K562 (cell line): ENCODE results near the gene VPREB3. TPM values are rescaled to one million over a fixed set of nuclear protein-coding genes. Genes with fewer than 3 reads are reported as not detected.

Experiments used
- ATAC-seq: fragments of 200-7000 bp; cut with Tn5 transposase; 3 replicates; pipeline ENCODE4 v1.9.1; 2020; ENCODE audit warnings: moderate library complexity
- BruUV-seq: library from RNA; stranded (reverse); fragments of 400-500 nt; replicated peaks from 2 replicates; lab custom pipeline; 2021; lab: Mats Ljungman, UMichigan
- CTCF ChIA-PET: fragments of 300-600 bp; formaldehyde crosslinking; extraction: SDS; loops from one replicate; lab custom pipeline; 2021; ENCODE audit warnings: low intra/inter-chr PET ratio; lab: Yijun Ruan, JAX
- POLR2A ChIA-PET: fragments of 300-600, 350-650 bp; sonication (Branson Sonifier 250); formaldehyde crosslinking; extraction: SDS; loops from one replicate; lab custom pipeline; 2021; ENCODE audit warnings: antibody characterized with exemption, inconsistent platforms; lab: Yijun Ruan, JAX
- DNase-seq, 4 experiments: peaks; one replicate each; pipeline versions ENCODE4 v3.0.0 to v3.0.0-alpha.2; 2011 to 2018; ENCODE audit warnings: low spot score in 3 of 4, mixed read lengths in 3 of 4; ENCODE audit errors: extremely low read depth in 1 of 4
- FAIRE-seq: peaks from 2 replicates; lab custom pipeline; 2011; peaks lifted over from hg19 to GRCh38; lab: Jason Lieb, UNC
- H2AFZ ChIP-seq: 2 replicates; pipeline ENCODE4 v1.6.0; 2011; ENCODE audit warnings: low read depth, low read length, control low read depth, inconsistent platforms
- H3K27ac ChIP-seq: fragments of 200-600 bp; 3 replicates; pipeline ENCODE4 v1.8.0; 2011; ENCODE audit warnings: low read depth, mild to moderate bottlenecking, control low read depth, inconsistent platforms, low read length, moderate library complexity, mixed read lengths; ENCODE audit errors: extremely low read depth
- H3K27me3 ChIP-seq, 2 experiments: fragments of 300-600 bp in 1 of 2; 2 replicates in 1 of 2; 3 replicates in 1 of 2; pipeline versions ENCODE4 v1.6.0 to v1.8.0; 2011; ENCODE audit warnings: inconsistent platforms in 2 of 2, low read length in 2 of 2, mild to moderate bottlenecking in 1 of 2, mixed read lengths in 1 of 2, moderate library complexity in 1 of 2; ENCODE audit not compliant: control insufficient read depth in 2 of 2, insufficient read depth in 2 of 2
- H3K36me3 ChIP-seq: fragments of 300-600 bp; 3 replicates; pipeline ENCODE4 v1.8.0; 2011; ENCODE audit warnings: mild to moderate bottlenecking, low read length, inconsistent platforms; ENCODE audit not compliant: control insufficient read depth, insufficient read depth
- H3K4me1 ChIP-seq, 2 experiments: fragments of 200-600 bp in 1 of 2; replicated peaks in 1 of 2; 2 replicates in 1 of 2; 3 replicates in 1 of 2; pipeline versions ENCODE4 v1.5.1 to v1.8.0; 2011; ENCODE audit warnings: inconsistent platforms in 2 of 2, low read length in 2 of 2, mild to moderate bottlenecking in 1 of 2, mixed read lengths in 1 of 2, moderate library complexity in 1 of 2; ENCODE audit not compliant: control insufficient read depth in 2 of 2, insufficient read depth in 2 of 2
- H3K4me2 ChIP-seq: 2 replicates; pipeline ENCODE4 v1.6.1; 2011; ENCODE audit warnings: low read length, control low read depth, inconsistent platforms, mixed read lengths; ENCODE audit not compliant: insufficient read depth
- H3K4me3 ChIP-seq: fragments of 200-600 bp; sonication (generic), shearing (Covaris generic); 2 replicates; pipeline ENCODE4 v1.5.1; 2016; ENCODE audit warnings: control low read depth, inconsistent platforms
- H3K79me2 ChIP-seq: fragments of 200-600 bp; 3 replicates; pipeline ENCODE4 v1.8.0; 2011; ENCODE audit warnings: low read length, inconsistent platforms; ENCODE audit not compliant: control insufficient read depth, insufficient read depth
- H3K9ac ChIP-seq, 2 experiments: 2 replicates each; pipeline versions ENCODE4 v1.6.0 to v1.6.1; 2011; ENCODE audit warnings: low read depth in 2 of 2, low read length in 2 of 2, control low read depth in 1 of 2, inconsistent platforms in 1 of 2, mild to moderate bottlenecking in 1 of 2, mixed read lengths in 1 of 2; ENCODE audit not compliant: insufficient read depth in 1 of 2
- H3K9me1 ChIP-seq: one replicate; pipeline ENCODE4 v1.6.0; 2011; ENCODE audit warnings: inconsistent platforms, mild to moderate bottlenecking, low read length, moderate library complexity; ENCODE audit not compliant: control insufficient read depth, insufficient read depth
- H3K9me3 ChIP-seq: replicated peaks from 2 replicates; pipeline ENCODE4 v1.5.1; 2011; ENCODE audit warnings: low read depth, low read length, inconsistent platforms; ENCODE audit not compliant: control insufficient read depth, insufficient read depth
- H4K20me1 ChIP-seq: replicated peaks from 2 replicates; pipeline ENCODE4 v1.6.1; 2011; ENCODE audit warnings: low read length, inconsistent platforms, mixed read lengths; ENCODE audit not compliant: control insufficient read depth, insufficient read depth
- CCNT2 ChIP-seq: IDR thresholded peaks from 2 replicates; pipeline ENCODE4 v1.6.1; 2011; ENCODE audit warnings: borderline replicate concordance, low read depth, mild to moderate bottlenecking, moderate library complexity, mixed read lengths, low read length; ENCODE audit not compliant: insufficient read length; ENCODE audit errors: extremely low read depth
- CHCHD3 ChIP-seq: fragments of 250-450 bp; sonication (Bioruptor Pico); IDR thresholded peaks from 2 replicates; pipeline ENCODE4 v2.1.2; 2022; ENCODE audit warnings: mild to moderate bottlenecking
- MYBL2 ChIP-seq, 2 experiments: fragments of 450-650 bp in 1 of 2; sonication (generic) in 1 of 2; formaldehyde crosslinking in 1 of 2; IDR thresholded peaks; 2 replicates each; pipeline versions ENCODE4 v1.6.1 to v1.8.1; 2017 to 2022; ENCODE audit warnings: borderline replicate concordance in 1 of 2, inconsistent platforms in 1 of 2, low read depth in 1 of 2, mild to moderate bottlenecking in 1 of 2, missing genetic modification reagents in 1 of 2, moderate library complexity in 1 of 2
- NONO ChIP-seq, 2 experiments: fragments of 200-400 bp in 1 of 2; fragments of 450-650 bp in 1 of 2; formaldehyde crosslinking in 1 of 2; IDR thresholded peaks; 2 replicates each; pipeline ENCODE4 v1.6.1; 2017; ENCODE audit warnings: low read depth in 2 of 2, mild to moderate bottlenecking in 2 of 2, moderate library complexity in 2 of 2, low read length in 1 of 2
- SP2 ChIP-seq: IDR thresholded peaks from 2 replicates; pipeline ENCODE4 v1.6.1; 2011; ENCODE audit warnings: mild to moderate bottlenecking, low read depth, low read length, moderate library complexity; ENCODE audit not compliant: poor library complexity, severe bottlenecking; ENCODE audit errors: extremely low read depth
- SRSF3 ChIP-seq: fragments of 200-400 bp; formaldehyde crosslinking; IDR thresholded peaks from 2 replicates; pipeline ENCODE4 v1.6.1; 2016; ENCODE audit warnings: mild to moderate bottlenecking, low read length, moderate library complexity; ENCODE audit not compliant: insufficient read depth
- WGBS: fragments of 100-300 bp; shearing (Covaris generic); methylation state at CpG from one replicate; pipeline ENCODE4 v1.1.6; 2016; ENCODE audit warnings: low coverage, mixed read lengths; ENCODE audit not compliant: insufficient coverage; ENCODE audit errors: missing lambda C conversion rate; 5-methylcytosine and 5-hydroxymethylcytosine counted together
- in situ Hi-C: fragments of 300-500 bp; cut with MboI; formaldehyde crosslinking; loops from 4 replicates; pipeline ENCODE4 v1.15.0; 2018; ENCODE audit warnings: inconsistent platforms, mixed read lengths
- intact Hi-C: fragments of 100-400 bp; cut with micrococcal nuclease; formaldehyde crosslinking; loops from 2 replicates; pipeline ENCODE4 v1.14.2; 2022
- polyA plus RNA-seq, 8 experiments: library from polyadenylated mRNA; depleted of rRNA in 4 of 8; stranded (reverse) in 5 of 8; unstranded in 3 of 8; fragments of >200 nt; fragmentation: Nextera tagmentation in 2 of 8; fragmentation: Illumina TruSeq in 1 of 8; extraction: Ambion mirVana in 2 of 8; extraction: Trizol in 1 of 8; gene quantifications; 2 replicates each; pipeline versions ENCODE4 v1.2.1 to v1.2.3, GENCODE V29; 2011 to 2014; ENCODE audit warnings: inconsistent platforms in 1 of 8, missing spikeins in 1 of 8
- total RNA-seq, 7 experiments: library from RNA; depleted of rRNA in 6 of 7; stranded (reverse); fragments of >200 nt in 6 of 7; fragmentation: Illumina TruSeq in 2 of 7; extraction: Trizol in 2 of 7; gene quantifications; 2 replicates each; pipeline versions ENCODE4 v1.2.1 to v1.2.3, GENCODE V29; 2011 to 2021; ENCODE audit warnings: low replicate concordance in 1 of 7
- TF ChIP-seq, protein P1 (sequence below): fragments of 450-650 bp; IDR thresholded peaks from 2 replicates; pipeline ENCODE4 v1.6.1; 2016; ENCODE audit warnings: mild to moderate bottlenecking, moderate library complexity
- TF ChIP-seq, protein P2 (sequence below): fragments of 450-650 bp; IDR thresholded peaks from 2 replicates; pipeline ENCODE4 v1.6.1; 2017; ENCODE audit warnings: mild to moderate bottlenecking, moderate library complexity

VPREB3 gene
- total and polyA plus RNA-seq, 9 of the 15 experiments (the other 6 are each of a cell fraction or from before 2014, with no cell fraction given) = 0.14 to 0.71 (median 0.20) TPM; not detected in 6

DNA sequence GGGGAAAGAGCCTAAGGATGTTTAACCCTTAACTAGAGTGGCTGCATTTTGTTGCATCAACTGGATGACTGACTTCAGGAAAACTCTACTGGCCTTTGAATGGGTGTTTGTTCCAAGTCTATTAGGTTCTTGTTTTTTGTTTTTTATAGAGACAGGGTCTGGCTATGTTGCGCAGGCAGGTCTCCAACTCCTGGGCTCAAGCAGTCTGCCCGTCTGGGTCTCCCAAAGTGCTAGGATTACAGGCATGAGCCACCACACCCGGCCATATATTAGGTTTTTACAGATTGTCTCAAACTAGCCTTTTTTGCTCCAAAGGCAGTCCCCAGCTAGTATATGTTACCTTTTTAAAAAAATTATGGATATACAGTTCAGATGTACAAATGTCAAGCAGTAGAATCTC, 33.7 kb upstream of the VPREB3 start:
- intact Hi-C loops = no loop called here
- Histone ChIP-seq H3K4me2 (peak overlapping the region; percentile 96), H3K9me3 (no peaks in the 10 kb centered on the region), H3K4me3 (peak overlapping the region; percentile 88), H3K79me2 (peaks cover 44% of the 10 kb centered on the region), H2AFZ (0 out of 2 replicates have a peak overlapping the region, but pooled peaks have one; percentile 66), H3K4me1 (peaks cover 12 to 15% of the 10 kb centered on the region in 2 experiments; a peak in 3 of 5 replicates), H3K27me3 (no peaks in the 10 kb centered on the region), H3K9me1 (no peaks in the 10 kb centered on the region), H3K27ac (0 out of 3 replicates have a peak overlapping the region, but pooled peaks have one; percentile 99), H3K9ac (peak overlapping the region; percentile 42 to 96; a peak in 3 of 4 replicates), H3K36me3 (peaks cover 34% of the 10 kb centered on the region), H4K20me1 (peaks cover 10% of the 10 kb centered on the region)
- TSS peak; percentile 57 for BruUV-seq
- DNase-seq (no peak), ATAC-seq (no peak), FAIRE-seq (no peak)
- WGBS = 44% methylated on average over 2 of the region's 3 CpGs
- in situ Hi-C loops = no loop called here
- CTCF ChIA-PET = no interaction called here
- POLR2A ChIA-PET = interaction anchor here (0.9 to 1.7 kb wide), 2 partner anchors 13 to 47 kb away, joined by 4 to 6 read pairs; no protein-coding TSS in a partner anchor
- TF ChIP-seq SP2 = no peak
- no peak for TF ChIP-seq NONO (IDR thresholded peaks at IDR 0.05; ENCODE audit: low read depth in 2 of 2, low read length in 1 of 2)
- TF ChIP-seq SRSF3 = no peak
- TF ChIP-seq CCNT2 = no peak
- TF ChIP-seq MYBL2 (IDR thresholded peaks at IDR 0.05; ENCODE audit: low read depth) = no peak
- TF ChIP-seq MYBL2 (CRISPR knock-in tag; IDR thresholded peaks at IDR 0.05; ENCODE audit: borderline replicate concordance) = no peak
- TF ChIP-seq, protein P1, sequence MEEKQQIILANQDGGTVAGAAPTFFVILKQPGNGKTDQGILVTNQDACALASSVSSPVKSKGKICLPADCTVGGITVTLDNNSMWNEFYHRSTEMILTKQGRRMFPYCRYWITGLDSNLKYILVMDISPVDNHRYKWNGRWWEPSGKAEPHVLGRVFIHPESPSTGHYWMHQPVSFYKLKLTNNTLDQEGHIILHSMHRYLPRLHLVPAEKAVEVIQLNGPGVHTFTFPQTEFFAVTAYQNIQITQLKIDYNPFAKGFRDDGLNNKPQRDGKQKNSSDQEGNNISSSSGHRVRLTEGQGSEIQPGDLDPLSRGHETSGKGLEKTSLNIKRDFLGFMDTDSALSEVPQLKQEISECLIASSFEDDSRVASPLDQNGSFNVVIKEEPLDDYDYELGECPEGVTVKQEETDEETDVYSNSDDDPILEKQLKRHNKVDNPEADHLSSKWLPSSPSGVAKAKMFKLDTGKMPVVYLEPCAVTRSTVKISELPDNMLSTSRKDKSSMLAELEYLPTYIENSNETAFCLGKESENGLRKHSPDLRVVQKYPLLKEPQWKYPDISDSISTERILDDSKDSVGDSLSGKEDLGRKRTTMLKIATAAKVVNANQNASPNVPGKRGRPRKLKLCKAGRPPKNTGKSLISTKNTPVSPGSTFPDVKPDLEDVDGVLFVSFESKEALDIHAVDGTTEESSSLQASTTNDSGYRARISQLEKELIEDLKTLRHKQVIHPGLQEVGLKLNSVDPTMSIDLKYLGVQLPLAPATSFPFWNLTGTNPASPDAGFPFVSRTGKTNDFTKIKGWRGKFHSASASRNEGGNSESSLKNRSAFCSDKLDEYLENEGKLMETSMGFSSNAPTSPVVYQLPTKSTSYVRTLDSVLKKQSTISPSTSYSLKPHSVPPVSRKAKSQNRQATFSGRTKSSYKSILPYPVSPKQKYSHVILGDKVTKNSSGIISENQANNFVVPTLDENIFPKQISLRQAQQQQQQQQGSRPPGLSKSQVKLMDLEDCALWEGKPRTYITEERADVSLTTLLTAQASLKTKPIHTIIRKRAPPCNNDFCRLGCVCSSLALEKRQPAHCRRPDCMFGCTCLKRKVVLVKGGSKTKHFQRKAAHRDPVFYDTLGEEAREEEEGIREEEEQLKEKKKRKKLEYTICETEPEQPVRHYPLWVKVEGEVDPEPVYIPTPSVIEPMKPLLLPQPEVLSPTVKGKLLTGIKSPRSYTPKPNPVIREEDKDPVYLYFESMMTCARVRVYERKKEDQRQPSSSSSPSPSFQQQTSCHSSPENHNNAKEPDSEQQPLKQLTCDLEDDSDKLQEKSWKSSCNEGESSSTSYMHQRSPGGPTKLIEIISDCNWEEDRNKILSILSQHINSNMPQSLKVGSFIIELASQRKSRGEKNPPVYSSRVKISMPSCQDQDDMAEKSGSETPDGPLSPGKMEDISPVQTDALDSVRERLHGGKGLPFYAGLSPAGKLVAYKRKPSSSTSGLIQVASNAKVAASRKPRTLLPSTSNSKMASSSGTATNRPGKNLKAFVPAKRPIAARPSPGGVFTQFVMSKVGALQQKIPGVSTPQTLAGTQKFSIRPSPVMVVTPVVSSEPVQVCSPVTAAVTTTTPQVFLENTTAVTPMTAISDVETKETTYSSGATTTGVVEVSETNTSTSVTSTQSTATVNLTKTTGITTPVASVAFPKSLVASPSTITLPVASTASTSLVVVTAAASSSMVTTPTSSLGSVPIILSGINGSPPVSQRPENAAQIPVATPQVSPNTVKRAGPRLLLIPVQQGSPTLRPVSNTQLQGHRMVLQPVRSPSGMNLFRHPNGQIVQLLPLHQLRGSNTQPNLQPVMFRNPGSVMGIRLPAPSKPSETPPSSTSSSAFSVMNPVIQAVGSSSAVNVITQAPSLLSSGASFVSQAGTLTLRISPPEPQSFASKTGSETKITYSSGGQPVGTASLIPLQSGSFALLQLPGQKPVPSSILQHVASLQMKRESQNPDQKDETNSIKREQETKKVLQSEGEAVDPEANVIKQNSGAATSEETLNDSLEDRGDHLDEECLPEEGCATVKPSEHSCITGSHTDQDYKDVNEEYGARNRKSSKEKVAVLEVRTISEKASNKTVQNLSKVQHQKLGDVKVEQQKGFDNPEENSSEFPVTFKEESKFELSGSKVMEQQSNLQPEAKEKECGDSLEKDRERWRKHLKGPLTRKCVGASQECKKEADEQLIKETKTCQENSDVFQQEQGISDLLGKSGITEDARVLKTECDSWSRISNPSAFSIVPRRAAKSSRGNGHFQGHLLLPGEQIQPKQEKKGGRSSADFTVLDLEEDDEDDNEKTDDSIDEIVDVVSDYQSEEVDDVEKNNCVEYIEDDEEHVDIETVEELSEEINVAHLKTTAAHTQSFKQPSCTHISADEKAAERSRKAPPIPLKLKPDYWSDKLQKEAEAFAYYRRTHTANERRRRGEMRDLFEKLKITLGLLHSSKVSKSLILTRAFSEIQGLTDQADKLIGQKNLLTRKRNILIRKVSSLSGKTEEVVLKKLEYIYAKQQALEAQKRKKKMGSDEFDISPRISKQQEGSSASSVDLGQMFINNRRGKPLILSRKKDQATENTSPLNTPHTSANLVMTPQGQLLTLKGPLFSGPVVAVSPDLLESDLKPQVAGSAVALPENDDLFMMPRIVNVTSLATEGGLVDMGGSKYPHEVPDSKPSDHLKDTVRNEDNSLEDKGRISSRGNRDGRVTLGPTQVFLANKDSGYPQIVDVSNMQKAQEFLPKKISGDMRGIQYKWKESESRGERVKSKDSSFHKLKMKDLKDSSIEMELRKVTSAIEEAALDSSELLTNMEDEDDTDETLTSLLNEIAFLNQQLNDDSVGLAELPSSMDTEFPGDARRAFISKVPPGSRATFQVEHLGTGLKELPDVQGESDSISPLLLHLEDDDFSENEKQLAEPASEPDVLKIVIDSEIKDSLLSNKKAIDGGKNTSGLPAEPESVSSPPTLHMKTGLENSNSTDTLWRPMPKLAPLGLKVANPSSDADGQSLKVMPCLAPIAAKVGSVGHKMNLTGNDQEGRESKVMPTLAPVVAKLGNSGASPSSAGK = no peak
- TF ChIP-seq CHCHD3 (CRISPR knock-in tag) = no peak
- TF ChIP-seq, protein P2, sequence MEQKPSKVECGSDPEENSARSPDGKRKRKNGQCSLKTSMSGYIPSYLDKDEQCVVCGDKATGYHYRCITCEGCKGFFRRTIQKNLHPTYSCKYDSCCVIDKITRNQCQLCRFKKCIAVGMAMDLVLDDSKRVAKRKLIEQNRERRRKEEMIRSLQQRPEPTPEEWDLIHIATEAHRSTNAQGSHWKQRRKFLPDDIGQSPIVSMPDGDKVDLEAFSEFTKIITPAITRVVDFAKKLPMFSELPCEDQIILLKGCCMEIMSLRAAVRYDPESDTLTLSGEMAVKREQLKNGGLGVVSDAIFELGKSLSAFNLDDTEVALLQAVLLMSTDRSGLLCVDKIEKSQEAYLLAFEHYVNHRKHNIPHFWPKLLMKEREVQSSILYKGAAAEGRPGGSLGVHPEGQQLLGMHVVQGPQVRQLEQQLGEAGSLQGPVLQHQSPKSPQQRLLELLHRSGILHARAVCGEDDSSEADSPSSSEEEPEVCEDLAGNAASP = no peak
